ENCODE results near the gene HTT. TPM values are rescaled to one million over a fixed set of nuclear protein-coding genes. Genes with fewer than 3 reads are reported as not detected.

HTT gene
- total RNA-seq, 1 experiment from 2014 or later: 64.4 TPM

GRCh38 chr4:3205995-3206394 lies 131.5 kb downstream of the HTT start:
- H3K14ac ChIP-seq (ENCODE audit: insufficient read depth, low read length): no peak overlapping the region
- no peaks in the 10 kb centered on the region for H3K4me1 ChIP-seq (ENCODE audit: insufficient read depth, low read length)
- Mint-ChIP-seq H3K36me3 (ENCODE audit: insufficient read depth in 1 of 3, low read depth in 3 of 3) (peaks cover 14 to 61% (median 52%) of the 10 kb centered on the region in 3 experiments; a peak in 6 of 7 replicates), H3K9me3 (no peaks in the 10 kb centered on the region), H3K4me1 (no peaks in the 10 kb centered on the region), H3K4me3 (no peak overlapping the region), H3K27ac (no peak overlapping the region), H3K27me3 (ENCODE audit: low read depth) (no peaks in the 10 kb centered on the region)
- no peaks in the 10 kb centered on the region for H3K79me2 ChIP-seq (ENCODE audit: insufficient read depth, low read length)
- no peak overlapping the region for H3K23ac ChIP-seq (ENCODE audit: insufficient read length, low read depth, low read length)
- no peaks in the 10 kb centered on the region for H4K20me1 ChIP-seq (ENCODE audit: control insufficient read depth, insufficient read depth, insufficient read length)
- no peak overlapping the region for H2BK20ac ChIP-seq (ENCODE audit: low read depth, low read length, poor library complexity, severe bottlenecking)
- no peak overlapping the region for H3K27ac ChIP-seq (ENCODE audit: insufficient read length, low read depth, low read length)
- H4K5ac ChIP-seq (ENCODE audit: insufficient read length, low read depth, low read length): no peak overlapping the region
- no peaks in the 10 kb centered on the region for H3K79me1 ChIP-seq (ENCODE audit: insufficient read depth, low read depth, low read length, poor library complexity, severe bottlenecking)
- no peak for DNase-seq
- no peak overlapping the region for H3K4ac ChIP-seq (ENCODE audit: low read depth, low read length)
- H2BK120ac ChIP-seq (ENCODE audit: low read depth, low read length, poor library complexity, severe bottlenecking): no peak overlapping the region
- H3K56ac ChIP-seq (ENCODE audit: insufficient read length, low read depth, low read length): no peak overlapping the region
- H2BK5ac ChIP-seq (ENCODE audit: insufficient read length, low read length): no peak overlapping the region
- H4K91ac ChIP-seq (ENCODE audit: insufficient read length, low read depth, low read length): no peak overlapping the region
- TF ChIP-seq CTCF (conservative IDR thresholded peaks at IDR 0.05): no peak
- WGBS (ENCODE audit: extremely low coverage, insufficient read length, low lambda C conversion rate): no CpG with 5 or more reads among the region's 11 CpGs
- no peak overlapping the region for H2AK5ac ChIP-seq (ENCODE audit: insufficient read length, low read length)
- H3T11ph ChIP-seq (ENCODE audit: low read length): no peak overlapping the region
- H3K23me2 ChIP-seq (ENCODE audit: insufficient read length, low read depth, low read length, poor library complexity, severe bottlenecking): no peaks in the 10 kb centered on the region
- no peak overlapping the region for H3K9ac ChIP-seq (ENCODE audit: extremely low read depth, insufficient read length, low read length)
- no peaks in the 10 kb centered on the region for H3K9me3 ChIP-seq (ENCODE audit: control insufficient read depth, low read depth, low read length)
- no peak overlapping the region for H3K4me2 ChIP-seq (ENCODE audit: insufficient read depth, insufficient read length, low read length)
- no peak overlapping the region for H2AFZ ChIP-seq (ENCODE audit: low read length)
- H4K8ac ChIP-seq (replicated peaks; ENCODE audit: insufficient read length, low read depth, low read length): no peak overlapping the region
- no peak overlapping the region for H3K18ac ChIP-seq (ENCODE audit: insufficient read length, low read depth, low read length)
- no peaks in the 10 kb centered on the region for H3K27me3 ChIP-seq (ENCODE audit: insufficient read depth, low read length)
- no peak overlapping the region for H2BK15ac ChIP-seq (ENCODE audit: low read depth, low read length)
- no peak overlapping the region for H2BK12ac ChIP-seq (ENCODE audit: insufficient read length, low read depth, low read length)
